Fibroblast of upper back skin (primary cell): ENCODE data around the gene PLEKHM3.

Experiments
- DNase-seq: peaks from one replicate; pipeline ENCODE4 v3.0.0-alpha.2; 2013

Gene PLEKHM3

DNA sequence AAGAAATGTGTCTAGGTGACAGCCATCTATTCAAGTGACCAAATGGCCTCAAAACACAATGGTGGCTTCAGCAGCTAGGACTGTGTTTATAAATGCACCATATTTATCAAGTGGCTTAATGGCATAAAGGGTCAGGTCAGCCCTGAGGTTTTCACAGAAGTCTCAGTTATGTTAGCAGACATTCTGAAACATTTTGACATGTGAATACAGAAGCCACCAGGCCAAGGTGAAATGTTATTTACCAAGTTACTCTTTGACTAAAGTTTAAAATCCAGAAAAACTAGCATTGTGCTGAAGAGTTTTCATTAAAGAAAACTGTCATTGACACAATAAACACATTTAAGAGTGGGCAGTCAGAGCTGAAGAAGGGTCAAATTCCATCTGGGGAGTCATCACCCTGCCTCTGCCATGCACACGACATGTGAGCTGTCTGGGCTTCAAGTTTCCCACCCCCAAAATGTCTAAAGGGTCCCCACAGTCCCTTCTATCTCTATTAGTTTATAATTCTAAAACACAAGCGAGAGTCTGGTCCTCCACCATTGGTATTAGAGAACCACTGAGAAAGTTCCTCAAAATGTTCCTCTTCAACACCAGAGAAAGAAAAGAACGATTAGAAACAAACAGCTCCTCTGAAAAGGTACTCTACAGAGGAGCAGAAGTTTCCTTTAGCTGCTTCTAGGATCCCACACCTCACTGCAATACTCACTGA is 178.1 kb downstream of the PLEKHM3 start:
- DNase-seq, result no peak

- DNase-seq, result no peak
Observed at GRCh38 chr2:207845202-207845864, 180.0 kb downstream of the PLEKHM3 start.

DNA sequence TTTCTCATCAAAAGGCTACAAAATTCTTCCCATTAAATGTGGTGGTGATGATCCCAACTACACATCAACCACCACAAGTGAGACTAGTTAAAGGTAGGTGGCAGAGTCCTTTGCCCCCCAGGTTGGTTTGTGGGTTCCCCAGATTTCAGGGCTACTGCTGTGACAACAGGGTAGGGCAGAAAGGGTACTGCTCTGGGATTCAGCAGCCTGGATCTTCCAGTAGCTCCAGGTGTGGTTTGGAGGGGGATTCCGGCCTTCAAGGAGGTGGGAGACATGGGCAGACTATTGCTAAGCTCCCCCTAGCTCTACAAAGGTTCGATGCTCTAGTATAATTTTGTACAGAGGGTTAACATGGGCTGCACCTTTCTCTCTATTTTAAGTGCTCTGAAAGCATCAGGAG is 180.7 kb downstream of the PLEKHM3 start:
- no peak for DNase-seq

- no peak for DNase-seq
Observed at GRCh38 chr2:207840101-207840500, 185.2 kb downstream of the PLEKHM3 start.

GRCh38 chr2:207839575-207839974 is 185.8 kb downstream of the PLEKHM3 start:
- DNase-seq, result no peak

DNA sequence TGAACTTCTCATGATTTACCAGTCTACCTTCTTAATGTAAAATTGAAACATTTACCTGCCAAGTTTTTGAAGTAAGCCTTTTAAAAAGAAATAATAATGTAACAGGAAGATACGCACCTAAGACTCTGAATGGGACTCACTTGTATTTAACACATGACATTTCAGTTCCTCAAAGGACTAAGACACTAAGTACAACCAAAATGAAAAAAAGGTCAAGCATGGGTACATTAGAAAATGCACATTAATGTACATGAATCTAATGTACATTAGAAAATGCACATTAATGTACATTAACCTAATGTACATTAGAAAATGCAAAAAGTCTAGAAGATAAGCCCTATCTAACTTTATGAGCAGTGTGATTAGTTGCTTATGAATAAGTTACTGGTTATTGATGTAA is 186.3 kb downstream of the PLEKHM3 start:
- DNase-seq, result no peak

DNA sequence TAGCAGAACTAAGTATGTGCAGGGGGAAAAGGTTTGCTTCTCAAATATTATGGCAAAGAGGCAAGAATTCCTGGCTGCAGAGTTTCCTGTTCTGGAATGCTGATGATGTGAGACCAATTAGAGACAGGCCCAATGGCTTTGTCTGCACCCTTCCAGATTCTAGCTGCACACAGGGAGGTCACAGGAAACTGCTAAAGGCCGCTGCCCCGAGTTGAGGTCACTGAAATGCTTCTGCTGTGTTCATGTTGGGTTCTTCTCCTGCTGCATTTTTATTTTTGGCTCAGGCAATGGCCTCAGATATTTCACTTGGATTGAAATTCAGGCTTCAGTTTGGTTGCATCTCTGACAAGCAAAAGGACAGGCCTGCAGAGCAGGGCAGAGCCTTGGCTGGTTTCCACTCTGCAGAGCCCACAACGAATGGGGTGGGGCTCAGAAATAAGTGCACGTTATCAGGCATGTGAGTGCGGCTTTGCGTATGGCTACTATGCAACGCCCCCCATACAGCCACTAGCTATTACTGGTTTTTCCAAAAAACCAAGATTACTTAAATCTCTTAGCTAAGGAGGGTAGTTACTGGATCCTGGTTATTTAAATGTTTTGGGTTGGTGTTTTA is 188.7 kb downstream of the PLEKHM3 start:
- peak; percentile 34 for DNase-seq

GRCh38 chr2:207835805-207836204 is 189.5 kb downstream of the PLEKHM3 start:
- DNase-seq, result no peak

DNA sequence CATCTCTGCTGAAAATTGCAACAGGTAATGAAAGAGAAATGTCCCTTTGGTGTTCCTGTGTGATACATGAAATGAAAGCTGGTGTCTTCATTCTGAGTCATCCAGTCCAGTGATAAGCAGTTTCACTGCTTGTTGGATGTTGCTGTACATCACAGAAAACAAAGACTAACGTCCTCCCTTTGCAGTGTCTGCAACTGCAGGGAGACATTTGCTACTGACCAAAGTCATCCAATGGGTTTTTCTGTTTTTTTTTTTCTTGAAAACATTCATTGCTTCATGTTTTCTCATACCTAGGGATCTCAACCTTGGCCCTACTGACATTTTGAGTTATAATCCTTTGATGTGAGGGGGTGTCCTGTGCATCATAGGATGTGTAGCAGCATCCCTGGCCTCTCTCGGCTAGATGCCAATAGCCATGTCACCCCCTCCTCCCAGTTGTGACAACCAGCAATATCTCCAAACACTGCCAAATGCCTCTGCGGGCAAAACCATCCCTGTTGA is 192.0 kb downstream of the PLEKHM3 start:
- no peak for DNase-seq

DNA sequence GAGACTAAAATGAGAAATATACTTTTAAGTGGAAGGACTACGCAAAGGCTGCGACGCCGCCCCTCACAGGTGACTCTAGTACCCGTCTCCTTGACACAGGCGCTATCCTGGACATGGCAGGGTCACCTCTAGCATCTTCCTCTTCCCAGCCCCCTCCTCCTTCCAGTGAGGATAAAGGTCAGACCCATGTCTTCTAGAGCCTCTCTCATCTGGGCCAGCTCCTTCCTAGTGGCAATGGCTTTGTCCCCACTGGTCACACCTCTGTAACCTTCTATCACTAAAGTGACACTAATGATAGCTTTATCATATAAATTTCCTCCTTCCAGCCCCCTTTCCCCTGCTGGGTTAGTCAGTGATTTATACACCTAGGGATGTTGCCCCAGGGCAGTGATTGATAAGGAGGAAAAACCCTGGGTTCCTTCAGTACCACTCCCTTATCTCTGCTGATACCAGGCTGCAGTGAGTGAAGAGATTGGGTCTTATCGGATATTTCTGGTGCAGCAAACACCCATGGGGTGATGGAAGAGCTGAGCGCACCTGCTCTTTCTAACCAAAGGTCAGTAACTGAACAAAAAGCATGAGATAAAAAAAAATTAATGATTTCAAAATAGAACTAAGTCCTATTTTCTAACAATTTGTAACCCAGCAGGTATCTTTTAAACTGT is 193.6 kb downstream of the PLEKHM3 start:
- DNase-seq, result no peak

GRCh38 chr2:207830778-207831438 is 194.4 kb downstream of the PLEKHM3 start:
- DNase-seq, result no peak

DNA sequence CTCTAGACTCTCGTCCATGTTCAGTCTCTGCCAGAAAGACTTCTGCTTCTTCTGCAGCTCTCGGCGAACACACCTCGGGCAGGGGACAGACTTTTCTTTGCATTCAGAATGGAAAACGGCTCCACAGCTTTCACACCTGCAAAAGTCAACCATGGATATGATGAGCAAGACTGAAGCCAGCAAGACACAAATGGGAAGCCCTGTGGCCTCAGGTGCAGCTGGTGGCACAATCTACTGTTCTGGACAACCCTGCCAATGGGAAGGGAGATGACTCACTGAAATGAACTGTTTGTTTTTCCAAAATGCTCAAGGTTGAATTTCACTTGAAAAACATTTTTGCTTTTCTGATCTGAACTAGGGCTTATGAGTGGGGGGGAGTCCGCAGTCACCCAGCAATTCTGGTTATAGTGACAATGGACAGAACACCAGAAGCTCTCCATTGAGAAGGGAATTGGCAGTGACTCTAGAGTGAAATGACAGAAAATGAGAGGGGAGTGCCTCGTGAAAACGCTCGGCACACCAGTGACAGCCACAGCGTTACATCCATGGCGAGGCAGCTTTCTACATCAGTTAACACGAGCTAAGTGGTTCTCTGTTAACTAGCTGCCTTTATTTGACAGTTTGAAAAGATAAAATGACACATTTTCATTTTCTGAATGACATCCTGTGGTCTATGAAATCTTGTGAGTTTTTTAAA is 196.8 kb downstream of the PLEKHM3 start:
- no peak for DNase-seq

DNA sequence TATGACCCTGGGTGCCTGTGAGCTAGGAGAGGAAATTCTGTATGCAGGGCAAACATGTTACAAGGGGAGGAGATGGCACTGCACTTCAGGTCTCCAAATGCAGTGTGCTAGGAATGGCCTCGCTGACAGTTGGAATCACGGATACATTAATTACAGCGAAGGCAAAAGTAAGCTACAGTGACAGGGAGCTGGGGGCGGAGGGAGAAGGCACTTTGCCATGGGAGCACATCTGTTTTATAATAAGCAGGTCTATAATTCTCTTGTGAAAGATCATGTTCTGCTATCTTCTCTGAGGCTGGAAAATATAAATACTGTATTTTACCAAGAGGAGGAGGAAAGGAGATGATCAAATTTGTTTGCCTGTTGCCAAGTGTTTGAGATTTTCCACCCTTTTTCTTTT is 199.3 kb downstream of the PLEKHM3 start:
- no peak for DNase-seq

GRCh38 chr2:207825045-207825954 is 200.0 kb downstream of the PLEKHM3 start:
- DNase-seq, result no peak

GRCh38 chr2:207823865-207824264 is 201.5 kb downstream of the PLEKHM3 start:
- DNase-seq, result no peak

DNA sequence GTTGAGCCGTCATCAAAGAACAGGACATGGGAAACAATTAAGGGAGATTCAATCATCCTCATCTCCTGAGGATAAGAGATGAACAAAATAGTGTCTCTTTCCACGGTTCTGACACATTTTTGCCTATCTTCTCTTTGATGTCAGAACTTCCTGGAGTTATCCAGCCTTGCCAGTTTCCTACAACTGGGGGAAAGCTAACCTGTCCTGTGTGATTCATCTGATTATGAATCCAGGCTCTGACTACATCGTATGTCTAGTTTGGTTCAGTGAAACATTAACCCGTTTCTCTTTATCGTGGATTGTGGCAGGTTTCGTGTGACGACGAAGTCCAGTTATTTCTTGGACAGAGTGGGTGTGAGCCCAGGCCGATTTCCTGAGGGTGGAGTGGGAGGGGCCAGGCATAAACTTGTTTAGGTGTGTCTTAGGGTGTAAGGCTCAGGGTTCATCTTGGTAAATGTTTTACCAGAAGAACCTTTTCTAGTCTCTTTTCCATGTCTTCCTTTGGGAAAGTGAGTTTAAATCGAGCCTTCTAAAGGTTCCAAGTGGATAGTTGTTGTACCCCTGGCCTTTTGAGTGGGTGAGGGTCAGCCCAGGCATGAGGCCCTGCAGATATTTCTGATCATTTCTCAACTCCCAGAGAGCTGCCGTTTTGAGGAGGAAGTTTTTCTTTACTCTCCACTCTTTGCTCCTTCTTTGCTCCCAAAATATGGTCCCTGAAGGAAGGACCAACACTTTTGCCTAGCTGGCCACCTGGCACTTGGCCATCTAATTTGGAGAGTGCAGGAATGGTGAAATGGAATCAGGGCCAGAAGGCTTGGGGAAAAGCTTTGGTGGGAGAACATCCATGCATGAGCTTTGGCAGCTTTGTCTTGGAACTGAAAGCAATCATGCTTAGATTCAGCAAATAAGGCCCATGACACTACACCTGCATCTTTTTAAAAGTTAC is 205.2 kb downstream of the PLEKHM3 start:
- DNase-seq, result no peak

GRCh38 chr2:207819021-207819797 is 206.1 kb downstream of the PLEKHM3 start:
- no peak for DNase-seq

DNA sequence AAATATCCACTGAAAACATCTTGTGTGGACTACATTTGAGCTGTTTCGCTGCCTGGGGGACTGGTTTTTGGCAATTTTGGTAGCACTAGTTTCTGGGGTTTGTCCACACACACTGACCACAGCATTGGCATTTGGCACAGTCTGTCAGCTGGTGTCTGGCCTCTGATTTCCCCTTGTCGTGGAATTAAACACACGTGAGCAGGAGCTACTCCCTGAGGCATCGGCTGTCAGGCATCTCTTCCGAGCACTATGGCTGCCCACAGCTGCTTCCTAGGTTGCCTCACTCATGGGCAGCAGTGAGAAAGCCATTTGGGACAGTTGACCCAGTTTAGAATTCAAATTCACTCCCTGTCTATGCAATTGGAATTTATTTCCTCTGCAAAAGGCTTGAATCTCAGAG is 208.8 kb downstream of the PLEKHM3 start:
- DNase-seq, result no peak

- no peak for DNase-seq
Observed at GRCh38 chr2:207815254-207815653, 210.1 kb downstream of the PLEKHM3 start.
